HCT116 (cell line): ENCODE measurements around the gene ATG16L1. TPM values are rescaled to one million over a fixed set of nuclear protein-coding genes. Genes with fewer than 3 reads are reported as not detected.

Experiments used
- ATAC-seq: fragments of 200-7000 bp; cut with Tn5 transposase; 2 replicates; pipeline ENCODE4 v1.9.1; 2020; ENCODE audit warnings: mild to moderate bottlenecking, moderate library complexity
- BruUV-seq: library from RNA; stranded (reverse); fragments of 400-500 nt; replicated peaks from 2 replicates; lab custom pipeline; 2021; lab: Mats Ljungman, UMichigan
- CTCF ChIA-PET: fragments of 300-600 bp; sonication (Branson Sonifier 250); formaldehyde crosslinking; loops from one replicate; lab custom pipeline; 2021; ENCODE audit warnings: antibody characterized with exemption; lab: Charles Lee
- POLR2A ChIA-PET: fragments of 300-600, 350-600 bp; sonication (Branson Sonifier 250); formaldehyde crosslinking; loops from one replicate; lab custom pipeline; 2021; ENCODE audit warnings: antibody characterized with exemption; lab: Charles Lee
- RAD21 ChIA-PET, 2 experiments: fragments of 300-600 bp; sonication (Branson Sonifier 250); formaldehyde crosslinking; loops; one replicate each; lab custom pipeline; 2023; ENCODE audit warnings: low total read pairs in 2 of 2; ENCODE audit not compliant: uncharacterized antibody in 2 of 2, unreplicated experiment in 2 of 2, low non-redundant PET in 1 of 2; lab: Charles Lee
- DNase-seq: peaks from one replicate; pipeline ENCODE4 v3.0.0-alpha.2; 2010; ENCODE audit warnings: low read depth, low spot score
- H2AFZ ChIP-seq: fragments of 200-600 bp; shearing (Covaris generic), sonication (generic); 2 replicates; pipeline ENCODE4 v1.6.1; 2017; ENCODE audit warnings: low read depth, mixed run types, mixed read lengths, antibody characterized with exemption, low read length; ENCODE audit not compliant: poor library complexity, severe bottlenecking
- H3K27ac ChIP-seq: 2 replicates; pipeline ENCODE4 v1.5.1; 2012; ENCODE audit warnings: low read depth, low read length
- H3K27me3 ChIP-seq: fragments of 200-600 bp; sonication (generic); 2 replicates; pipeline ENCODE4 v1.6.1; 2016; ENCODE audit warnings: mixed run types, low read length, mixed read lengths; ENCODE audit not compliant: insufficient read depth
- H3K36me3 ChIP-seq, 2 experiments: fragments of 200-500 bp in 1 of 2; fragments of 200-600 bp in 1 of 2; sonication (Bioruptor generic) in 1 of 2; sonication (generic) in 1 of 2; 2 replicates each; pipeline versions ENCODE4 v1.5.1 to v1.6.1; 2014 to 2016; ENCODE audit warnings: low read length in 2 of 2, inconsistent platforms in 1 of 2, mixed read lengths in 1 of 2, mixed run types in 1 of 2; ENCODE audit not compliant: insufficient read depth in 2 of 2, control insufficient read depth in 1 of 2
- H3K4me1 ChIP-seq, 2 experiments: fragments of 200-600 bp in 1 of 2; sonication (generic) in 1 of 2; 2 replicates each; pipeline versions ENCODE4 v1.5.1 to v1.6.1; 2012 to 2017; ENCODE audit warnings: low read length in 2 of 2, inconsistent platforms in 1 of 2, mild to moderate bottlenecking in 1 of 2, mixed read lengths in 1 of 2, mixed run types in 1 of 2, moderate library complexity in 1 of 2; ENCODE audit not compliant: insufficient read depth in 2 of 2, control insufficient read depth in 1 of 2
- H3K4me2 ChIP-seq: fragments of 200-600 bp; sonication (generic); 2 replicates; pipeline ENCODE4 v1.6.1; 2017; ENCODE audit warnings: mixed run types, low read length, mixed read lengths
- H3K4me3 ChIP-seq, 2 experiments: fragments of 200-600 bp in 1 of 2; sonication (generic) in 1 of 2; replicated peaks in 1 of 2; 2 replicates each; pipeline ENCODE4 v1.5.1; 2011 to 2016; ENCODE audit warnings: low read length in 2 of 2, control low read depth in 1 of 2, low read depth in 1 of 2, mild to moderate bottlenecking in 1 of 2, mixed read lengths in 1 of 2, mixed run types in 1 of 2
- H3K79me2 ChIP-seq: fragments of 200-600 bp; sonication (generic); 2 replicates; pipeline ENCODE4 v1.6.1; 2017; ENCODE audit warnings: mild to moderate bottlenecking, mixed run types, low read length, moderate library complexity, mixed read lengths; ENCODE audit not compliant: insufficient read depth
- H3K9ac ChIP-seq: fragments of 200-600 bp; sonication (generic); 2 replicates; pipeline ENCODE4 v1.6.1; 2016; ENCODE audit warnings: low read length, mixed read lengths
- H3K9me2 ChIP-seq: fragments of 200-600 bp; sonication (generic), shearing (Covaris generic); 2 replicates; pipeline ENCODE4 v1.6.1; 2017; ENCODE audit warnings: mixed run types, mild to moderate bottlenecking, moderate library complexity; ENCODE audit not compliant: insufficient read depth
- H3K9me3 ChIP-seq, 2 experiments: fragments of 200-500 bp in 1 of 2; fragments of 200-600 bp in 1 of 2; sonication (Bioruptor generic) in 1 of 2; sonication (generic) in 1 of 2; 2 replicates each; pipeline ENCODE4 v1.6.1; 2014 to 2017; ENCODE audit warnings: low read length in 2 of 2, mixed read lengths in 2 of 2, inconsistent platforms in 1 of 2, low read depth in 1 of 2, mild to moderate bottlenecking in 1 of 2, mixed run types in 1 of 2, moderate library complexity in 1 of 2; ENCODE audit not compliant: control insufficient read depth in 1 of 2, insufficient read depth in 1 of 2
- H4K20me1 ChIP-seq: fragments of 200-600 bp; sonication (generic), shearing (Covaris generic); 2 replicates; pipeline ENCODE4 v1.6.1; 2017; ENCODE audit warnings: mixed run types, mild to moderate bottlenecking, moderate library complexity; ENCODE audit not compliant: insufficient read depth
- CEBPB ChIP-seq: IDR thresholded peaks from 2 replicates; pipeline ENCODE4 v1.6.1; 2012; ENCODE audit warnings: low read depth
- EGR1 ChIP-seq: IDR thresholded peaks from 2 replicates; pipeline ENCODE4 v1.6.1; 2012; ENCODE audit warnings: low read depth
- EZH2 ChIP-seq: fragments of 200-600 bp; sonication (generic); IDR thresholded peaks from 2 replicates; pipeline ENCODE4 v1.6.1; 2017; ENCODE audit warnings: antibody characterized with exemption, mixed run types
- EZH2phosphoT487 ChIP-seq: fragments of 200-600 bp; IDR thresholded peaks from 2 replicates; pipeline ENCODE4 v1.6.1; 2018; ENCODE audit warnings: antibody characterized with exemption, borderline replicate concordance
- FOSL1 ChIP-seq: IDR thresholded peaks from 2 replicates; pipeline ENCODE4 v1.6.1; 2012; ENCODE audit warnings: low read depth
- JUND ChIP-seq: IDR thresholded peaks from 2 replicates; pipeline ENCODE4 v1.6.1; 2012
- SIN3A ChIP-seq: IDR thresholded peaks from 2 replicates; pipeline ENCODE4 v1.6.1; 2012; ENCODE audit warnings: low read depth
- SP1 ChIP-seq: IDR thresholded peaks from 2 replicates; pipeline ENCODE4 v1.6.1; 2012; ENCODE audit warnings: low read depth
- SRF ChIP-seq: IDR thresholded peaks from 2 replicates; pipeline ENCODE4 v1.6.1; 2012; ENCODE audit warnings: low read depth
- TCF7L2 ChIP-seq: IDR thresholded peaks from 2 replicates; pipeline ENCODE4 v1.7.0; 2011; ENCODE audit warnings: borderline replicate concordance, inconsistent platforms; ENCODE audit not compliant: insufficient read depth, insufficient read length; ENCODE audit errors: extremely low read depth
- ZFX ChIP-seq: fragments of 450-650 bp; IDR thresholded peaks from 2 replicates; pipeline ENCODE4 v1.6.1; 2017
- intact Hi-C: fragments of 100-400 bp; cut with micrococcal nuclease; formaldehyde crosslinking; loops from 2 replicates; pipeline ENCODE4 v1.10.0; 2022
- total RNA-seq: library from RNA; stranded (reverse); gene quantifications from one replicate; pipeline ENCODE4 v1.2.1, GENCODE V29; 2021; ENCODE audit not compliant: unreplicated experiment
- TF ChIP-seq, protein P1 (sequence below): IDR thresholded peaks from 2 replicates; pipeline ENCODE4 v1.6.1; 2012; ENCODE audit warnings: low read depth
- TF ChIP-seq, protein P2 (sequence below), 3 experiments: fragments of 200-600 bp in 1 of 3; sonication (generic) in 1 of 3; IDR thresholded peaks in 2 of 3; conservative IDR thresholded peaks in 1 of 3; 2 replicates each; pipeline ENCODE4 v1.5.1; 2012 to 2017; ENCODE audit warnings: low read depth in 2 of 3, low read length in 2 of 3, antibody characterized with exemption in 1 of 3, borderline replicate concordance in 1 of 3, control low read depth in 1 of 3, mild to moderate bottlenecking in 1 of 3, mixed read lengths in 1 of 3, mixed run types in 1 of 3, moderate library complexity in 1 of 3; ENCODE audit not compliant: insufficient read depth in 1 of 3
- TF ChIP-seq, protein P3 (sequence below): IDR thresholded peaks from 2 replicates; pipeline ENCODE4 v1.6.1; 2011; ENCODE audit warnings: mild to moderate bottlenecking, low read length, moderate library complexity; ENCODE audit not compliant: insufficient replicate concordance; ENCODE audit errors: extremely low read depth
- TF ChIP-seq, protein P4 (sequence below): IDR thresholded peaks from 2 replicates; pipeline ENCODE4 v1.6.1; 2012
- TF ChIP-seq, protein P5 (sequence below): IDR thresholded peaks from 2 replicates; pipeline ENCODE4 v1.6.1; 2012

ATG16L1 gene
- total RNA-seq, 1 experiment from 2014 or later, result 43.4 TPM

DNA sequence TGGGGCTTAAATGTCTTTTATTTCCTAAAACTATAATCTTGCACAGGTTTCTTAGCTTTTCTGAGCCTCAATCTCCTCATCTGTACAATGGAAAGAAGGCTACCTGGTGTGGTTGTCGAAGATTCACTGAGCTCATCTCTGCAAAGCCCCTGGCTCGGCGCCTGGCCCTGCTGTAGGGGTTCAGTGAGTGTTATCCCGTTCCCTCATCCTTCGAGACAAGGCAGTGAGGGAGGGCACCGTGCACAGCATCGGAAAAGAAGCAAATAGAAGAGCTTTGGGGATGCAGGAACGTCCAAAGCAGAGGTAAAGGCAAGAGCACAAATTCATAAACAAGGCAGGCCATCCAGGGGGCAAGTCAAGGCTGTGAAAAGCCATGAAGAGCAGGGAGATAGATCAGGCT lies 41.2 kb upstream of the ATG16L1 start:
- DNase-seq (no peak), ATAC-seq (no peak)
- H3K9me3 ChIP-seq, result no peaks in the 10 kb centered on the region
- no peaks in the 10 kb centered on the region for H3K36me3 ChIP-seq
- H3K4me1 ChIP-seq, result peaks cover 34 to 53% of the 10 kb centered on the region in 2 experiments
- H3K9me2 ChIP-seq, result no peaks in the 10 kb centered on the region
- POLR2A ChIA-PET, result no interaction called here
- H3K27me3 ChIP-seq, result no peaks in the 10 kb centered on the region
- no TSS peak for BruUV-seq
- intact Hi-C loops, result no loop called here
- no peaks in the 10 kb centered on the region for H4K20me1 ChIP-seq
- H2AFZ ChIP-seq, result no peak overlapping the region
- TF ChIP-seq SP1 (no peak), EZH2 (no peak), EGR1 (no peak), JUND (no peak), EZH2phosphoT487 (no peak), FOSL1 (no peak), CEBPB (no peak), TCF7L2 (no peak), SRF (no peak), ZFX (no peak), SIN3A (no peak)
- TF ChIP-seq, protein P1, sequence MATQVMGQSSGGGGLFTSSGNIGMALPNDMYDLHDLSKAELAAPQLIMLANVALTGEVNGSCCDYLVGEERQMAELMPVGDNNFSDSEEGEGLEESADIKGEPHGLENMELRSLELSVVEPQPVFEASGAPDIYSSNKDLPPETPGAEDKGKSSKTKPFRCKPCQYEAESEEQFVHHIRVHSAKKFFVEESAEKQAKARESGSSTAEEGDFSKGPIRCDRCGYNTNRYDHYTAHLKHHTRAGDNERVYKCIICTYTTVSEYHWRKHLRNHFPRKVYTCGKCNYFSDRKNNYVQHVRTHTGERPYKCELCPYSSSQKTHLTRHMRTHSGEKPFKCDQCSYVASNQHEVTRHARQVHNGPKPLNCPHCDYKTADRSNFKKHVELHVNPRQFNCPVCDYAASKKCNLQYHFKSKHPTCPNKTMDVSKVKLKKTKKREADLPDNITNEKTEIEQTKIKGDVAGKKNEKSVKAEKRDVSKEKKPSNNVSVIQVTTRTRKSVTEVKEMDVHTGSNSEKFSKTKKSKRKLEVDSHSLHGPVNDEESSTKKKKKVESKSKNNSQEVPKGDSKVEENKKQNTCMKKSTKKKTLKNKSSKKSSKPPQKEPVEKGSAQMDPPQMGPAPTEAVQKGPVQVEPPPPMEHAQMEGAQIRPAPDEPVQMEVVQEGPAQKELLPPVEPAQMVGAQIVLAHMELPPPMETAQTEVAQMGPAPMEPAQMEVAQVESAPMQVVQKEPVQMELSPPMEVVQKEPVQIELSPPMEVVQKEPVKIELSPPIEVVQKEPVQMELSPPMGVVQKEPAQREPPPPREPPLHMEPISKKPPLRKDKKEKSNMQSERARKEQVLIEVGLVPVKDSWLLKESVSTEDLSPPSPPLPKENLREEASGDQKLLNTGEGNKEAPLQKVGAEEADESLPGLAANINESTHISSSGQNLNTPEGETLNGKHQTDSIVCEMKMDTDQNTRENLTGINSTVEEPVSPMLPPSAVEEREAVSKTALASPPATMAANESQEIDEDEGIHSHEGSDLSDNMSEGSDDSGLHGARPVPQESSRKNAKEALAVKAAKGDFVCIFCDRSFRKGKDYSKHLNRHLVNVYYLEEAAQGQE, result no peak
- TF ChIP-seq, protein P2, sequence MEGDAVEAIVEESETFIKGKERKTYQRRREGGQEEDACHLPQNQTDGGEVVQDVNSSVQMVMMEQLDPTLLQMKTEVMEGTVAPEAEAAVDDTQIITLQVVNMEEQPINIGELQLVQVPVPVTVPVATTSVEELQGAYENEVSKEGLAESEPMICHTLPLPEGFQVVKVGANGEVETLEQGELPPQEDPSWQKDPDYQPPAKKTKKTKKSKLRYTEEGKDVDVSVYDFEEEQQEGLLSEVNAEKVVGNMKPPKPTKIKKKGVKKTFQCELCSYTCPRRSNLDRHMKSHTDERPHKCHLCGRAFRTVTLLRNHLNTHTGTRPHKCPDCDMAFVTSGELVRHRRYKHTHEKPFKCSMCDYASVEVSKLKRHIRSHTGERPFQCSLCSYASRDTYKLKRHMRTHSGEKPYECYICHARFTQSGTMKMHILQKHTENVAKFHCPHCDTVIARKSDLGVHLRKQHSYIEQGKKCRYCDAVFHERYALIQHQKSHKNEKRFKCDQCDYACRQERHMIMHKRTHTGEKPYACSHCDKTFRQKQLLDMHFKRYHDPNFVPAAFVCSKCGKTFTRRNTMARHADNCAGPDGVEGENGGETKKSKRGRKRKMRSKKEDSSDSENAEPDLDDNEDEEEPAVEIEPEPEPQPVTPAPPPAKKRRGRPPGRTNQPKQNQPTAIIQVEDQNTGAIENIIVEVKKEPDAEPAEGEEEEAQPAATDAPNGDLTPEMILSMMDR (IDR thresholded peaks at IDR 0.05 in 2 of 3, conservative IDR thresholded peaks at IDR 0.05 in 1 of 3; ENCODE audit: borderline replicate concordance in 1 of 3, insufficient read depth in 1 of 3, low read depth in 2 of 3, low read length in 2 of 3), result no peak
- TF ChIP-seq, protein P3, sequence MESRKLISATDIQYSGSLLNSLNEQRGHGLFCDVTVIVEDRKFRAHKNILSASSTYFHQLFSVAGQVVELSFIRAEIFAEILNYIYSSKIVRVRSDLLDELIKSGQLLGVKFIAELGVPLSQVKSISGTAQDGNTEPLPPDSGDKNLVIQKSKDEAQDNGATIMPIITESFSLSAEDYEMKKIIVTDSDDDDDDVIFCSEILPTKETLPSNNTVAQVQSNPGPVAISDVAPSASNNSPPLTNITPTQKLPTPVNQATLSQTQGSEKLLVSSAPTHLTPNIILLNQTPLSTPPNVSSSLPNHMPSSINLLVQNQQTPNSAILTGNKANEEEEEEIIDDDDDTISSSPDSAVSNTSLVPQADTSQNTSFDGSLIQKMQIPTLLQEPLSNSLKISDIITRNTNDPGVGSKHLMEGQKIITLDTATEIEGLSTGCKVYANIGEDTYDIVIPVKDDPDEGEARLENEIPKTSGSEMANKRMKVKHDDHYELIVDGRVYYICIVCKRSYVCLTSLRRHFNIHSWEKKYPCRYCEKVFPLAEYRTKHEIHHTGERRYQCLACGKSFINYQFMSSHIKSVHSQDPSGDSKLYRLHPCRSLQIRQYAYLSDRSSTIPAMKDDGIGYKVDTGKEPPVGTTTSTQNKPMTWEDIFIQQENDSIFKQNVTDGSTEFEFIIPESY, result no peak
- TF ChIP-seq, protein P4, sequence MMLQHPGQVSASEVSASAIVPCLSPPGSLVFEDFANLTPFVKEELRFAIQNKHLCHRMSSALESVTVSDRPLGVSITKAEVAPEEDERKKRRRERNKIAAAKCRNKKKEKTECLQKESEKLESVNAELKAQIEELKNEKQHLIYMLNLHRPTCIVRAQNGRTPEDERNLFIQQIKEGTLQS, result no peak
- TF ChIP-seq, protein P5, sequence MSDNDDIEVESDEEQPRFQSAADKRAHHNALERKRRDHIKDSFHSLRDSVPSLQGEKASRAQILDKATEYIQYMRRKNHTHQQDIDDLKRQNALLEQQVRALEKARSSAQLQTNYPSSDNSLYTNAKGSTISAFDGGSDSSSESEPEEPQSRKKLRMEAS, result no peak
- H3K4me2 ChIP-seq, result peak overlapping the region; percentile 58; the same call in 1 of the 2 replicates
- H3K9ac ChIP-seq, result no peak overlapping the region
- no peak overlapping the region for H3K4me3 ChIP-seq
- H3K27ac ChIP-seq, result no peak overlapping the region
- no peaks in the 10 kb centered on the region for H3K79me2 ChIP-seq
- CTCF ChIA-PET, result interaction anchor here (1.0 to 1.3 kb wide), 2 partner anchors 21 to 41 kb away, joined by 3 to 4 read pairs; partner anchors contain the start of gene ATG16L1
- RAD21 ChIA-PET, result no interaction called here
